HCT116 (cell line): Measurements from ENCODE around the gene ARPC1B. TPM values are rescaled to one million over a fixed set of nuclear protein-coding genes. Genes with fewer than 3 reads are reported as not detected.
A peak's percentile ranks its signal among the peaks of the same experiment; 100 is the strongest.

ENCODE experiments used
- ATAC-seq: fragments of 200-7000 bp; cut with Tn5 transposase; 2 replicates; pipeline ENCODE4 v1.9.1; 2020; ENCODE audit warnings: mild to moderate bottlenecking, moderate library complexity
- BruUV-seq: library from RNA; stranded (reverse); fragments of 400-500 nt; replicated peaks from 2 replicates; lab custom pipeline; 2021; lab: Mats Ljungman, UMichigan
- CTCF ChIA-PET: fragments of 300-600 bp; sonication (Branson Sonifier 250); formaldehyde crosslinking; loops from one replicate; lab custom pipeline; 2021; ENCODE audit warnings: antibody characterized with exemption; lab: Charles Lee
- POLR2A ChIA-PET: fragments of 300-600, 350-600 bp; sonication (Branson Sonifier 250); formaldehyde crosslinking; loops from one replicate; lab custom pipeline; 2021; ENCODE audit warnings: antibody characterized with exemption; lab: Charles Lee
- RAD21 ChIA-PET, 2 experiments: fragments of 300-600 bp; sonication (Branson Sonifier 250); formaldehyde crosslinking; loops; one replicate each; lab custom pipeline; 2023; ENCODE audit warnings: low total read pairs in 2 of 2; ENCODE audit not compliant: uncharacterized antibody in 2 of 2, unreplicated experiment in 2 of 2, low non-redundant PET in 1 of 2; lab: Charles Lee
- DNase-seq: peaks from one replicate; pipeline ENCODE4 v3.0.0-alpha.2; 2010; ENCODE audit warnings: low read depth, low spot score
- H2AFZ ChIP-seq: fragments of 200-600 bp; shearing (Covaris generic), sonication (generic); 2 replicates; pipeline ENCODE4 v1.6.1; 2017; ENCODE audit warnings: low read depth, mixed run types, mixed read lengths, antibody characterized with exemption, low read length; ENCODE audit not compliant: poor library complexity, severe bottlenecking
- H3K27ac ChIP-seq: 2 replicates; pipeline ENCODE4 v1.5.1; 2012; ENCODE audit warnings: low read depth, low read length
- H3K27me3 ChIP-seq: fragments of 200-600 bp; sonication (generic); 2 replicates; pipeline ENCODE4 v1.6.1; 2016; ENCODE audit warnings: mixed run types, low read length, mixed read lengths; ENCODE audit not compliant: insufficient read depth
- H3K36me3 ChIP-seq, 2 experiments: fragments of 200-500 bp in 1 of 2; fragments of 200-600 bp in 1 of 2; sonication (Bioruptor generic) in 1 of 2; sonication (generic) in 1 of 2; 2 replicates each; pipeline versions ENCODE4 v1.5.1 to v1.6.1; 2014 to 2016; ENCODE audit warnings: low read length in 2 of 2, inconsistent platforms in 1 of 2, mixed read lengths in 1 of 2, mixed run types in 1 of 2; ENCODE audit not compliant: insufficient read depth in 2 of 2, control insufficient read depth in 1 of 2
- H3K4me1 ChIP-seq, 2 experiments: fragments of 200-600 bp in 1 of 2; sonication (generic) in 1 of 2; 2 replicates each; pipeline versions ENCODE4 v1.5.1 to v1.6.1; 2012 to 2017; ENCODE audit warnings: low read length in 2 of 2, inconsistent platforms in 1 of 2, mild to moderate bottlenecking in 1 of 2, mixed read lengths in 1 of 2, mixed run types in 1 of 2, moderate library complexity in 1 of 2; ENCODE audit not compliant: insufficient read depth in 2 of 2, control insufficient read depth in 1 of 2
- H3K4me2 ChIP-seq: fragments of 200-600 bp; sonication (generic); 2 replicates; pipeline ENCODE4 v1.6.1; 2017; ENCODE audit warnings: mixed run types, low read length, mixed read lengths
- H3K4me3 ChIP-seq, 2 experiments: fragments of 200-600 bp in 1 of 2; sonication (generic) in 1 of 2; replicated peaks in 1 of 2; 2 replicates each; pipeline ENCODE4 v1.5.1; 2011 to 2016; ENCODE audit warnings: low read length in 2 of 2, control low read depth in 1 of 2, low read depth in 1 of 2, mild to moderate bottlenecking in 1 of 2, mixed read lengths in 1 of 2, mixed run types in 1 of 2
- H3K79me2 ChIP-seq: fragments of 200-600 bp; sonication (generic); 2 replicates; pipeline ENCODE4 v1.6.1; 2017; ENCODE audit warnings: mild to moderate bottlenecking, mixed run types, low read length, moderate library complexity, mixed read lengths; ENCODE audit not compliant: insufficient read depth
- H3K9ac ChIP-seq: fragments of 200-600 bp; sonication (generic); 2 replicates; pipeline ENCODE4 v1.6.1; 2016; ENCODE audit warnings: low read length, mixed read lengths
- H3K9me2 ChIP-seq: fragments of 200-600 bp; sonication (generic), shearing (Covaris generic); 2 replicates; pipeline ENCODE4 v1.6.1; 2017; ENCODE audit warnings: mixed run types, mild to moderate bottlenecking, moderate library complexity; ENCODE audit not compliant: insufficient read depth
- H3K9me3 ChIP-seq, 2 experiments: fragments of 200-500 bp in 1 of 2; fragments of 200-600 bp in 1 of 2; sonication (Bioruptor generic) in 1 of 2; sonication (generic) in 1 of 2; 2 replicates each; pipeline ENCODE4 v1.6.1; 2014 to 2017; ENCODE audit warnings: low read length in 2 of 2, mixed read lengths in 2 of 2, inconsistent platforms in 1 of 2, low read depth in 1 of 2, mild to moderate bottlenecking in 1 of 2, mixed run types in 1 of 2, moderate library complexity in 1 of 2; ENCODE audit not compliant: control insufficient read depth in 1 of 2, insufficient read depth in 1 of 2
- H4K20me1 ChIP-seq: fragments of 200-600 bp; sonication (generic), shearing (Covaris generic); 2 replicates; pipeline ENCODE4 v1.6.1; 2017; ENCODE audit warnings: mixed run types, mild to moderate bottlenecking, moderate library complexity; ENCODE audit not compliant: insufficient read depth
- EGR1 ChIP-seq: IDR thresholded peaks from 2 replicates; pipeline ENCODE4 v1.6.1; 2012; ENCODE audit warnings: low read depth
- ELF1 ChIP-seq: IDR thresholded peaks from 2 replicates; pipeline ENCODE4 v1.6.1; 2012; ENCODE audit warnings: low read depth, borderline replicate concordance
- EZH2phosphoT487 ChIP-seq: fragments of 200-600 bp; IDR thresholded peaks from 2 replicates; pipeline ENCODE4 v1.6.1; 2018; ENCODE audit warnings: antibody characterized with exemption, borderline replicate concordance
- POLR2AphosphoS5 ChIP-seq: IDR thresholded peaks from 2 replicates; pipeline ENCODE4 v1.6.1; 2011; ENCODE audit warnings: mild to moderate bottlenecking, low read depth, low read length, moderate library complexity
- SIN3A ChIP-seq: IDR thresholded peaks from 2 replicates; pipeline ENCODE4 v1.6.1; 2012; ENCODE audit warnings: low read depth
- SP1 ChIP-seq: IDR thresholded peaks from 2 replicates; pipeline ENCODE4 v1.6.1; 2012; ENCODE audit warnings: low read depth
- intact Hi-C: fragments of 100-400 bp; cut with micrococcal nuclease; formaldehyde crosslinking; loops from 2 replicates; pipeline ENCODE4 v1.10.0; 2022
- total RNA-seq: library from RNA; stranded (reverse); gene quantifications from one replicate; pipeline ENCODE4 v1.2.1, GENCODE V29; 2021; ENCODE audit not compliant: unreplicated experiment
- TF ChIP-seq, protein P1 (sequence below): IDR thresholded peaks from 2 replicates; pipeline ENCODE4 v1.6.1; 2011; ENCODE audit warnings: mild to moderate bottlenecking, low read length, moderate library complexity; ENCODE audit not compliant: insufficient replicate concordance; ENCODE audit errors: extremely low read depth
- TF ChIP-seq, protein P2 (sequence below): IDR thresholded peaks from 2 replicates; pipeline ENCODE4 v1.6.1; 2012
- TF ChIP-seq, protein P3 (sequence below): IDR thresholded peaks from 2 replicates; pipeline ENCODE4 v1.6.1; 2012

ARPC1B gene
- total RNA-seq, 1 experiment from 2014 or later: 192 TPM

DNA sequence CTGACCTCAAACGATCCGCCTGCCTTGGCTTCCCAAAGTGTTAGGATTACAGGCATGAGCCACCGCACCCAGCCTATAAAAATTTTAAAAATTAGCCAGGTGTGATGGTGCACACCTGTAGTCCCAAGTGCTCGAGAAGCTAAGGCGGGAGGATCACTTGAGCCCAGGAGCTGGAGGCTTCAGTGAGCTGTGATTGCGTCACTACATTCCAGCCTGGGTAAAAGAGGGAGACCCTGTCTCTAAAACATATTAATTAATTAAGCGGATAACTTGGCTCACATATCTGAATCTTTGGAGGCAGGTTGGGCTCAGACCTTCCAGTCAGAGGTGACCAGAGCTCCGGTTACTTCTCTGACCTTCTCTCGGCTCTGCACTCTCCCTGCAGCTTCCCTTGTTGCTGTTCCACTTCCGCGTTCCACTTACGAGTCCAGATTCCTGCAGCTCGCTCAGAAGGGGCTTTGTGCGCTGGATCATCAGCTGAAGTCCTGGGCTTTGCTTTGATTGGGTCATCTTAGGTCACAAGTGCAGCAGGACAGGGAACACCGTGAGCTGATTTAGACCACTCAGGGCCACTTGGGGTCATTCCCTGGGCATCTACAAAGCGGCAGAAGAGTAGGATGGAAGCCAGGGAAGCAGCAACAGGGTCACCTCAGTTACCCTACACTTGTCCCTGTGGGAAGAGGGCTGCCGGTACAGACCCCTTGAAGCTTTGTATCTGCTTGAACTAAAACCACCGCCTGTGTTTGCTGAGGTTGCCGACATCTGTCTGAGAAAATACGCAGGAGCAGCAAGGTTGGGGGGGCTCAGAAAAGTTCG is 2.0 kb upstream of the ARPC1B start:
- POLR2A ChIA-PET: no interaction called here
- peak overlapping the region; percentile 43 for H3K9ac ChIP-seq
- peak overlapping the region; percentile 54 for H3K27ac ChIP-seq

DNA sequence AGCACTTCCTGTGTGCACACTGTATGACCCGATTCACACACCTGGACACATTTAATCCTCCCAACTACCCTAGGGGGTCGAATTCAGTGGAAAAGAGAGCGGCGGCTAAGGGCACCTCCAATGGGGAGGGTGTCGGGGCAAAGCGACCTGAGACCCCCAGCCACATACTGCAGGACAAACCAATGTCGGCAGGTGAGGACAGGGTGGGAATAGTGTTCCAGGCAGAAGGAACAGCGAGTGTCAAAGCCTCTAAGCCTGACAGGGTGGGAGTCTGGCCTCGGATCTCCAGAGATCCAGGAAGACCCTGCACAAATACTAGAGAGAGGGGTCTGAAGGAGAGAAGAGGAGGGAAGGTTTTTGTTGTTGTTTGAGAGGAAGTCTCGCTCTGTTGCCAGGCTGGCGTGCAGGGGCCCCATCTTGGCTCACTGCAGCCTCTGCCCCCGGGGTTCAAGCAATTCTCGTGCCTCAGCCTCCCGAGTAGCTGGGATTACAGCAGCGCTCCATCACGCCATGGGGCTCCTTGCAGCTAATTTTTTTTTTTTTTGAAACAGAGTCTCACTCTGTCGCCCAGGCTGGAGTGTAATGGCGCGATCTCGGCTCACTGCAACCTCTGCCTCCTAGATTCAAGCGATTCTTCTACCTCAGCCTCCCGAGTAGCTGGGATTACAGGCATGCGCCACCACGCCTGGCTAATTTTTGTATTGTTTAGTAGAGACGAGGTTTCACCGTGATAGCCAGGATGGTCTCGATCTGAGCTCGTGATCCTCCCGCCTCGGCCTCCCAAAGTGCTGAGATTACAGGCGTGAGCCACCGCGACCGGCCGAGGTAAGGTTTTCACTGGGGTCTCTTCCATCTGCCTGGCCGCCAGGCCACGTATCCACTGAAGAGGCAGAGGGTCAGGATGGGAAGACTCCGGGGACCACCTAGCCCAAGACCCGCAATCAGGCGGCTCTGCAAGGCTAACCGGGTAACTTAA is 1.2 kb upstream of the ARPC1B start:
- peaks cover 24 to 60% of the 10 kb centered on the region in 2 experiments for H3K4me1 ChIP-seq
- H3K4me3 ChIP-seq: peak overlapping the region; percentile 68 to 86
- BruUV-seq: no TSS peak
- ATAC-seq (no peak), DNase-seq (no peak)
- peaks cover 5 to 14% of the 10 kb centered on the region in 2 experiments; a peak in 2 of 4 replicates for H3K36me3 ChIP-seq
- intact Hi-C loops: no loop called here
- POLR2A ChIA-PET: no interaction called here
- H3K9me2 ChIP-seq: no peaks in the 10 kb centered on the region
- TF ChIP-seq, protein P1, sequence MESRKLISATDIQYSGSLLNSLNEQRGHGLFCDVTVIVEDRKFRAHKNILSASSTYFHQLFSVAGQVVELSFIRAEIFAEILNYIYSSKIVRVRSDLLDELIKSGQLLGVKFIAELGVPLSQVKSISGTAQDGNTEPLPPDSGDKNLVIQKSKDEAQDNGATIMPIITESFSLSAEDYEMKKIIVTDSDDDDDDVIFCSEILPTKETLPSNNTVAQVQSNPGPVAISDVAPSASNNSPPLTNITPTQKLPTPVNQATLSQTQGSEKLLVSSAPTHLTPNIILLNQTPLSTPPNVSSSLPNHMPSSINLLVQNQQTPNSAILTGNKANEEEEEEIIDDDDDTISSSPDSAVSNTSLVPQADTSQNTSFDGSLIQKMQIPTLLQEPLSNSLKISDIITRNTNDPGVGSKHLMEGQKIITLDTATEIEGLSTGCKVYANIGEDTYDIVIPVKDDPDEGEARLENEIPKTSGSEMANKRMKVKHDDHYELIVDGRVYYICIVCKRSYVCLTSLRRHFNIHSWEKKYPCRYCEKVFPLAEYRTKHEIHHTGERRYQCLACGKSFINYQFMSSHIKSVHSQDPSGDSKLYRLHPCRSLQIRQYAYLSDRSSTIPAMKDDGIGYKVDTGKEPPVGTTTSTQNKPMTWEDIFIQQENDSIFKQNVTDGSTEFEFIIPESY: no peak
- TF ChIP-seq, protein P2, sequence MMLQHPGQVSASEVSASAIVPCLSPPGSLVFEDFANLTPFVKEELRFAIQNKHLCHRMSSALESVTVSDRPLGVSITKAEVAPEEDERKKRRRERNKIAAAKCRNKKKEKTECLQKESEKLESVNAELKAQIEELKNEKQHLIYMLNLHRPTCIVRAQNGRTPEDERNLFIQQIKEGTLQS: no peak
- no peak for TF ChIP-seq SP1
- no peak for TF ChIP-seq SIN3A
- TF ChIP-seq, protein P3, sequence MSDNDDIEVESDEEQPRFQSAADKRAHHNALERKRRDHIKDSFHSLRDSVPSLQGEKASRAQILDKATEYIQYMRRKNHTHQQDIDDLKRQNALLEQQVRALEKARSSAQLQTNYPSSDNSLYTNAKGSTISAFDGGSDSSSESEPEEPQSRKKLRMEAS: no peak
- no peaks in the 10 kb centered on the region for H4K20me1 ChIP-seq
- no peaks in the 10 kb centered on the region for H3K9me3 ChIP-seq
- CTCF ChIA-PET: no interaction called here
- H3K9ac ChIP-seq: peak overlapping the region; percentile 89
- H3K27ac ChIP-seq: peak overlapping the region; percentile 74
- H3K4me2 ChIP-seq: peak overlapping the region; percentile 92
- H3K79me2 ChIP-seq: peaks cover 35% of the 10 kb centered on the region
- RAD21 ChIA-PET: no interaction called here
- H2AFZ ChIP-seq: no peak overlapping the region
- H3K27me3 ChIP-seq: no peaks in the 10 kb centered on the region

More for the DNA sequence above, 2.0 kb upstream of the ARPC1B start:
- intact Hi-C loops: no loop called here
- peaks cover 2 to 7% of the 10 kb centered on the region in 2 experiments; a peak in 2 of 4 replicates for H3K36me3 ChIP-seq
- no peak overlapping the region for H2AFZ ChIP-seq
- H4K20me1 ChIP-seq: no peaks in the 10 kb centered on the region
- CTCF ChIA-PET: no interaction called here
- TF ChIP-seq EGR1: no peak
- TF ChIP-seq SIN3A: no peak
- TF ChIP-seq ELF1: peak; percentile 71; the same call in 1 of the 2 replicates
- 0 out of 2 replicates have a peak, but pooled peaks have one; percentile 14 for TF ChIP-seq SP1
- peak; percentile 36; the same call in 1 of the 2 replicates for TF ChIP-seq POLR2AphosphoS5
- TF ChIP-seq EZH2phosphoT487: no peak
- no peaks in the 10 kb centered on the region for H3K27me3 ChIP-seq
- no peaks in the 10 kb centered on the region for H3K9me2 ChIP-seq
- H3K4me1 ChIP-seq: peaks cover 24 to 60% of the 10 kb centered on the region in 2 experiments
- peak overlapping the region; percentile 24 to 45 for H3K4me3 ChIP-seq
- H3K9me3 ChIP-seq: no peaks in the 10 kb centered on the region
- no peak for ATAC-seq
- H3K79me2 ChIP-seq: peaks cover 26% of the 10 kb centered on the region
- no peak for DNase-seq
- BruUV-seq: no TSS peak
- RAD21 ChIA-PET: no interaction called here
- peak overlapping the region; percentile 71 for H3K4me2 ChIP-seq
